GF-D8 (cell line): Measurements from ENCODE around the gene POLG.
A peak's percentile ranks its signal among the peaks of the same experiment; 100 is the strongest.

Source experiments
- DNase-seq: peaks from one replicate; lab custom pipeline; 2025; lab: John Stamatoyannopoulos, UW

The POLG gene

GRCh38 chr15:89370120-89370977 is 35.7 kb upstream of the POLG start:
- peak; percentile 65 for DNase-seq

- DNase-seq, result no peak
Measured at GRCh38 chr15:89369341-89369947, 34.8 kb upstream of the POLG start.

- DNase-seq, result no peak
Measured at GRCh38 chr15:89368566-89369223, 34.1 kb upstream of the POLG start.

- DNase-seq, result no peak
Measured at GRCh38 chr15:89367485-89368451, 33.1 kb upstream of the POLG start.

GRCh38 chr15:89366656-89367393 is 32.2 kb upstream of the POLG start:
- no peak for DNase-seq

GRCh38 chr15:89365462-89366065 is 30.9 kb upstream of the POLG start:
- no peak for DNase-seq

- no peak for DNase-seq
Measured at GRCh38 chr15:89364741-89365450, 30.3 kb upstream of the POLG start.

GRCh38 chr15:89364341-89364740 is 29.7 kb upstream of the POLG start:
- DNase-seq, result peak; percentile 72

GRCh38 chr15:89363770-89364169 is 29.1 kb upstream of the POLG start:
- DNase-seq, result no peak

- peak; percentile 52 for DNase-seq
Measured at GRCh38 chr15:89363133-89363532, 28.5 kb upstream of the POLG start.

GRCh38 chr15:89362203-89363101 is 27.8 kb upstream of the POLG start:
- DNase-seq, result no peak

GRCh38 chr15:89361451-89362202 is 27.0 kb upstream of the POLG start:
- no peak for DNase-seq

GRCh38 chr15:89360294-89360971 is 25.8 kb upstream of the POLG start:
- peak; percentile 15 for DNase-seq

GRCh38 chr15:89359471-89360293 is 25.1 kb upstream of the POLG start:
- no peak for DNase-seq

GRCh38 chr15:89358755-89359439 is 24.3 kb upstream of the POLG start:
- DNase-seq, result peak; percentile 41

GRCh38 chr15:89358435-89358754 is 23.8 kb upstream of the POLG start:
- no peak for DNase-seq
